Nucleus accumbens (tissue), 56 donors: ENCODE data around the gene KRT20.

Source experiments
- DNase-seq, 56 donors: peaks; one replicate each; lab custom pipeline; 2025; lab: John Stamatoyannopoulos, UW

KRT20 gene

GRCh38 chr17:40857535-40857934, 27.5 kb downstream of the KRT20 start:
- DNase-seq = no peak

- no peak for DNase-seq
Observed at GRCh38 chr17:40854175-40854814, 30.7 kb downstream of the KRT20 start.

- DNase-seq = no peak
Observed at GRCh38 chr17:40852364-40852763, 32.7 kb downstream of the KRT20 start.

GRCh38 chr17:40850293-40850972, 34.6 kb downstream of the KRT20 start:
- no peak for DNase-seq

- no peak for DNase-seq
Observed at GRCh38 chr17:40849723-40850122, 35.3 kb downstream of the KRT20 start.

- no peak for DNase-seq
Observed at GRCh38 chr17:40848583-40849235, 36.3 kb downstream of the KRT20 start.

GRCh38 chr17:40846515-40847144, 38.4 kb downstream of the KRT20 start:
- DNase-seq = no peak

- no peak for DNase-seq
Observed at GRCh38 chr17:40844671-40845107, 40.4 kb downstream of the KRT20 start.

GRCh38 chr17:40843242-40843641, 41.8 kb downstream of the KRT20 start:
- no peak for DNase-seq

- DNase-seq = no peak
Observed at GRCh38 chr17:40841246-40841645, 43.8 kb downstream of the KRT20 start.

GRCh38 chr17:40839194-40839593, 45.8 kb downstream of the KRT20 start:
- DNase-seq = no peak

- no peak for DNase-seq
Observed at GRCh38 chr17:40836020-40836419, 49.0 kb downstream of the KRT20 start.

- no peak for DNase-seq
Observed at GRCh38 chr17:40833882-40834281, 51.2 kb downstream of the KRT20 start.

- DNase-seq = no peak
Observed at GRCh38 chr17:40832840-40833239, 52.2 kb downstream of the KRT20 start.

- no peak for DNase-seq
Observed at GRCh38 chr17:40830085-40830776, 54.8 kb downstream of the KRT20 start.

GRCh38 chr17:40828454-40829044, 56.5 kb downstream of the KRT20 start:
- DNase-seq = no peak

- no peak for DNase-seq
Observed at GRCh38 chr17:40827746-40828453, 57.1 kb downstream of the KRT20 start.
